ENCODE measurements around the gene EMSY. TPM values are rescaled to one million over a fixed set of nuclear protein-coding genes. Genes with fewer than 3 reads are reported as not detected.

The EMSY gene
- total RNA-seq, 2 donors from 2014 or later, result 19.5 to 19.6 TPM

GRCh38 chr11:76445121-76446084, 585 bp downstream of the EMSY start:
- ATAC-seq (peak; percentile 71), DNase-seq (peak; percentile 82)
- intact Hi-C loops (cut with DNase I, micrococcal nuclease), result no loop called here

- intact Hi-C loops (cut with DNase I, micrococcal nuclease), result no loop called here
- DNase-seq (no peak), ATAC-seq (no peak)
Observed at GRCh38 chr11:76448506-76448905, 3.7 kb downstream of the EMSY start.

GRCh38 chr11:76453248-76453647, 8.4 kb downstream of the EMSY start:
- intact Hi-C loops (cut with DNase I, micrococcal nuclease), result no loop called here
- ATAC-seq, result peak; percentile 97
- no peak for DNase-seq

- intact Hi-C loops (cut with DNase I, micrococcal nuclease), result no loop called here
- ATAC-seq (no peak), DNase-seq (no peak)
Observed at GRCh38 chr11:76455331-76455730, 10.5 kb downstream of the EMSY start.

- no peak for DNase-seq
- intact Hi-C loops (cut with DNase I, micrococcal nuclease), result no loop called here
- no peak for ATAC-seq
Observed at GRCh38 chr11:76455931-76456330, 11.1 kb downstream of the EMSY start.

GRCh38 chr11:76456571-76456970, 11.8 kb downstream of the EMSY start:
- no peak for DNase-seq
- ATAC-seq, result no peak
- intact Hi-C loops (cut with DNase I, micrococcal nuclease), result no loop called here

GRCh38 chr11:76459299-76459698, 14.5 kb downstream of the EMSY start:
- intact Hi-C loops (cut with DNase I, micrococcal nuclease), result no loop called here
- DNase-seq (no peak), ATAC-seq (no peak)

GRCh38 chr11:76459846-76460245, 15.0 kb downstream of the EMSY start:
- no peak for ATAC-seq
- no peak for DNase-seq
- intact Hi-C loops (cut with DNase I, micrococcal nuclease), result no loop called here

GRCh38 chr11:76462317-76462716, 17.5 kb downstream of the EMSY start:
- intact Hi-C loops (cut with DNase I, micrococcal nuclease), result no loop called here
- ATAC-seq, result no peak
- DNase-seq, result no peak

GRCh38 chr11:76465701-76466100, 20.9 kb downstream of the EMSY start:
- DNase-seq (no peak), ATAC-seq (no peak)
- intact Hi-C loops (cut with DNase I, micrococcal nuclease), result no loop called here

- intact Hi-C loops (cut with DNase I, micrococcal nuclease), result no loop called here
- ATAC-seq (no peak), DNase-seq (no peak)
Observed at GRCh38 chr11:76466666-76467065, 21.8 kb downstream of the EMSY start.

GRCh38 chr11:76469141-76469540, 24.3 kb downstream of the EMSY start:
- DNase-seq (no peak), ATAC-seq (peak; percentile 28)
- intact Hi-C loops (cut with DNase I, micrococcal nuclease), result no loop called here

GRCh38 chr11:76471382-76471781, 26.6 kb downstream of the EMSY start:
- no peak for ATAC-seq
- intact Hi-C loops (cut with DNase I, micrococcal nuclease), result no loop called here

GRCh38 chr11:76480241-76480640, 35.4 kb downstream of the EMSY start:
- DNase-seq (no peak), ATAC-seq (no peak)
- intact Hi-C loops (cut with DNase I, micrococcal nuclease), result no loop called here

More at GRCh38 chr11:76471382-76471781, 26.6 kb downstream of the EMSY start:
- no peak for DNase-seq

- intact Hi-C loops (cut with DNase I, micrococcal nuclease), result no loop called here
- ATAC-seq (no peak), DNase-seq (no peak)
Observed at GRCh38 chr11:76491644-76492043, 46.8 kb downstream of the EMSY start.

- DNase-seq, result no peak
- ATAC-seq, result no peak
- intact Hi-C loops (cut with DNase I, micrococcal nuclease), result no loop called here
Observed at GRCh38 chr11:76493040-76493439, 48.2 kb downstream of the EMSY start.

- intact Hi-C loops (cut with DNase I, micrococcal nuclease), result no loop called here
- peak; percentile 78 to 79 for DNase-seq
- ATAC-seq, result peak; percentile 90
Observed at GRCh38 chr11:76493626-76494539, 49.1 kb downstream of the EMSY start.

GRCh38 chr11:76495019-76495418, 50.2 kb downstream of the EMSY start:
- ATAC-seq (no peak), DNase-seq (no peak)
- intact Hi-C loops (cut with DNase I, micrococcal nuclease), result no loop called here

- no peak for DNase-seq
- intact Hi-C loops (cut with DNase I, micrococcal nuclease), result no loop called here
- no peak for ATAC-seq
Observed at GRCh38 chr11:76496174-76496573, 51.4 kb downstream of the EMSY start.
